COLO829 (cell line): Measurements from ENCODE around the gene ZNF93.
"Not testable (repeated sequence)": the region's sequence is repeated elsewhere in the genome, so short reads cannot be mapped to it uniquely, and the experiment has no call there.

Source experiments
- DNase-seq: peaks from one replicate; pipeline ENCODE4 v3.0.0; 2012; ENCODE audit warnings: low spot score

Gene ZNF93

DNA sequence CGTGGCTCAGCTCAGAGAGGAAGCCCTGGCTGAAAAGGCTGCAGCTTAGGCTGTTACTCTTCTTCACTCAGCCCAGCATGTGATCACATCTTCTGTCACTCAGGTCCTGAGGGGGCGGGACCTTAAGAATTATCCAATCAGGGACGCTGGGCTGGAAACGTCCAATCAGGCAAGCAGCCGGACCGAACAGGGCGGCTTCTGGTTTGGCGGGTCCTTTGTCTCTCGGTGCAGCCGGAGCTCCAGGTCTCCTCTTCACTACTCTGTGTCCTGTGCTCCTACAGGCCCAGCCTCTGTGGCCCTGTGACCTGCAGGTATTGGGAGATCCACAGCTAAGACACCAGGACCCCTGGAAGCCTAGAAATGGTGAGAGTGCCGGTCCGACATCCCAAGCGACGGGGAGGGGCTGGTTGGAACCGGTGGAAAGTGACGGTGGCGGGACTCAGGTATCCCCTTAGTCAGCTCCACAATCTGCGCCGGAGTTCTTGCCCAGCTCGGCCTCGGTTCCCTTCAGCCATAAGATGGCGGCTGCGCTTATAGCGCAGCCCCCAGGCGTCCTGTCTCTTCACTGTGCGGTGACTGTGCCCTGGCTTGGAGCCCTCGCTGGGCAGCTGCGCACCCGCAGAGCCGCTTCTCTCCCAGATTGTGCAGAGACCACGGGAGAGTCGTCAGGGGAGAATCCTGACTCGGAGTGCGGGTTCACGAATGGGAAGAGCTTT, at the start of gene ZNF93:
ZNF93 (plus strand) TSS at position 218 of the 716 bp plus-strand sequence; CDS start at position 361, 143 bp downstream.
- peak; percentile 85 for DNase-seq

DNA sequence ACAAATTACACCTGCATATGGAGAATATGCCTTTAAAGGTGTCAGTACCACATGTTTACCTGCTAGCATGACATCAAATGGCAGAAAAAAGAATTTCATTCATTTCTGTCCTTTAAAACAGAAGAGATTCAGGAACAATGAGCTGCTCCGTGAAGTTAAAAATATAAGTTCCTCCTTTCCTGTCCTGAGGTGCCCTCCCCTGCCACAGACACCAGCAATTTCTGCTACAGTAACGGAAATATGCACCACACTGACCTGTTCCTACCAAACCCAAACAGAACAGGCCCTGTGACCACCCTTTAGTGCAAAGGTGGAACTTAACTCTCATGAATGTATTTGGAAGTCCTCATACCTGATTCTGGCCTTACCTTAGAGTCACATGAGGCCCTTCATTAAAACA, 49.0 kb upstream of the ZNF93 start:
- not testable (repeated sequence) for DNase-seq

DNA sequence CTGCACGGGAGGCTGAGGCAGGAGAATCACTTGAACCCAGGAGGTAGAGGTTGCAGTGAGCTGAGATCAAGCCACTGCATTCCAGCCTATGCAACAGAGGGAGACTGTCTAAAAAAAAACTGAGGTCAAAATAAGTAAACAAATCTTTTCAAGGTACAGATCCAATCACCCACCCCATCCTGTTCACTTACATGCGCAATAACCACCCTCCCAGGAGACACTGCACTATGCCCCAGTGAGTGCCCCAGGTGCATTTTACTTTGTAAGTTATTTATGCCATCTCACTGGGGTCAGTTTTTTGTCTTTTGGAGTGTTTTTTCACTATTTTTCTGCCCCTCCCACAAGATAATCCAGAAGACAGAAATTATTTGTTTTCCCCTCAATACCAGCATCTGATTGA, 42.0 kb upstream of the ZNF93 start:
- DNase-seq, result no peak

DNA sequence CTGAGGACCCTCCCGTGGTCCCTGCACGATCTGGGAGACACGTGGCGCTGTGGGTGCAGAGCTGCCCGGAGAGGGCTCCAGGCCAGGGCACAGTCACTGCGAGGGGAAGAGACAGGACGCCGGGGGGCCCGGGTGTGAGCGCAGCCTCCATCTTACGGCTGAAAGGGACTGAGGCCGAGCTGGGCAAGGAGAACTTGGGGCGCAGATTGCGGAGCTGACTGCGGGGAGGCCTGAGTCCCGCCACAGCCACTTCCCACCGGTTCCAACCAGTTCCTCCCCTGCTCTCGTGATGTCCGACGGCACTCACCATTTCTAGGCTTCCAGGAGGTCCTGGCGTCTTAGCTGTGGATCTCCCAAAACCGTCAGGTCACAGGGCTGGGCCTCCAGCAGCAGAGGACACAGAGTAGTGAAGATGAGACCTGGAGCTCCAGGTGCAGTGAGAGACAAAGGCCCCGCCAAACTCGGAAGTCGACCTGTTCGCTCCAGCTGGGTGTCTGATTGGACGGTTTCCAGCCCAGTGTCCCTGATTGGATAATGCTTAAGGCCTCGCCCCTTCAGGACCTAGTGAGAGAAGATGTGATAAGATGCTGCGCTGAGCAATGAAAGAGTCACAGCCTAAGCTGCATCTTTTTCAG, 39.9 kb upstream of the ZNF93 start:
- DNase-seq, result no peak

DNA sequence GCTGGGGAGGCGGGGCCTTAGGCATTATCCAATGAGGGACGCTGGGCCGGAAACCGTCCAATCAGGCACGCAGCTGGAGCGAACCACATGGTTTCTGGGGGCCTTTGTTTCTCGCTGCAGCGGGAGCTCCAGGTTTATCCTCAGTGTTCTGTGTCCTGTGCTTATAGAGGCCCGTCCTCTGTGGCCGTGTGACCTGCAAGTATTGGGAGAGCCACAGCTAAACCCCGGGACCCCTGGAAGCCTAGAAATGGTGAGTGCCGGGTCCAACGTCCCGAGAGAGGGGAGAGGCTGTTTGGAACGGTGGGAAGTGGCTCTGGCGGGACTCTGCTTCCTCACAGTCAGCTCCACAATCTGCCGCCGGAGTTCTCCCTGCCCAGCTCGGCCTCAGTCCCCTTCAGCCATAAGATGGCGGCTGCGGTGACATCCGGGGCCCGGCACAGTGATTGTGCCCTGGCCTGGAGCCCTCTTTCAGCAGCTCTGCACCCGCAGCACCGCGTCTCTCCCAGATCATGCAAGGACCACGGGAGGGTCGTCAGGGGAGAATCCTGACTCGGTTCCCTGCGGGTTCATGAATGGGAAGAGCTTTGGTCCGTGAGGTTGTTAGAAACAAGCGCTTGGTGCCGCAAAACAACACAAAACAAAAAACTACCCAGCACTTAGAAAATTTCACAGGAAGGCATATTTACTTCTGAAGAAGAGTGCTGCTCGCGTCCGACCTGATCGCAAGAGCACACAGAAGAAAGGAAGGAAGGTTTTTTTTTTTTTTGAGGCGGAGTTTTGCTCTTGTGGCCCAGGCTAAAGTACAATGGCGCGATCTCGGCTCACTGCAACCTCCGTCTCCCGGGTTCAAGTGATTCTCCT, 34.8 kb upstream of the ZNF93 start, which contains the start of gene ZNF253:
ZNF253 (plus strand) TSS at position 133 of the 861 bp plus-strand sequence; CDS start at position 248, 115 bp downstream.
- DNase-seq, result peak; percentile 81

DNA sequence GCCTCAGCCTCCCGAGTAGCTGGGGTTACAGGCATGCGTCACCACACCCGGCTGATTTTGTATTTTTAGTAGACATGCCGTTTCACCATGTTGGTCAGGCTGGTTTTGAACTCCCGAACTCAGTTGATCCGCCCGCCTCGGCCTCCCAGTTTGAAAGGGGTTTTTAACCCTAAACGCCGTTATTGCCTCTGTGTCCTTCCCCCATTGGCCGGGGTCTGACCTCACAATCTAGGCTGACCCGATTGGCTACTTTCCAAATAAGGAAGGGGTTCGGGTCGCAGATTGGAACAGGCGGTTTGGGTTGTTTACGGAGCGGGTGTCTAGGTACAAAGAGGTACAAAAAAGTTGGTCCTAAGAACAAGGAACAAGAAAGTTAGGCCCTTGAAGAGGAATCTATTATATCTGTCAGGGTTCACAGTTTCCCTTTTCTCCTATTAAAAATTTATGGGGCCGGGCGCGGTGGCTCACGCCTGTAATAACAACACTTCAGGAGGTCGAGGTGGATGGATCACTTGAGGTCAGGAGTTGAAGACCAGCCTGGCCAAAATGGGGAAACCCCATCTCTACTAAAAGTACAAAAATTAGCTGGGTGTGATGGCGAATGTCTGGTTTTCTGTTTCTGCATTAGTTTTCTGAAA, 34.0 kb upstream of the ZNF93 start:
- no peak for DNase-seq

DNA sequence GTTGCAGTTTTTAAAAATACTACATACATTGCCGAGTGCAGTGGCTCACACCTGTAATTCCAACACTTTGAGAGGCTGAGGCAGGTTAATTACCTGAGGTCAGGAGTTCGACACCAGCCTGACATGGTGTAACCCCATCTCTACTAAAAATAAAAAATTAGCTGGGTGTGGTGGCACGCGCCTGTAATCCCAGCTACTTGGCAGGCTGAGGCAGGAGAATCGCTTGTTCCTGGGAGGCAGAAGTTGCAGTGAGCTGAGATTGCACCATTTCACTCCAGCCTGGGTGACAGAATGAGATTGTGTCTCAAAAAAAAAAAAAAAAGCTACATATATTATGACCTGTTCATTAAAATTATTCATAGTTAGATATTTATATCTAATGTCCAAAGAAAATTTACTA, 30.7 kb upstream of the ZNF93 start:
- DNase-seq, result not testable (repeated sequence)

DNA sequence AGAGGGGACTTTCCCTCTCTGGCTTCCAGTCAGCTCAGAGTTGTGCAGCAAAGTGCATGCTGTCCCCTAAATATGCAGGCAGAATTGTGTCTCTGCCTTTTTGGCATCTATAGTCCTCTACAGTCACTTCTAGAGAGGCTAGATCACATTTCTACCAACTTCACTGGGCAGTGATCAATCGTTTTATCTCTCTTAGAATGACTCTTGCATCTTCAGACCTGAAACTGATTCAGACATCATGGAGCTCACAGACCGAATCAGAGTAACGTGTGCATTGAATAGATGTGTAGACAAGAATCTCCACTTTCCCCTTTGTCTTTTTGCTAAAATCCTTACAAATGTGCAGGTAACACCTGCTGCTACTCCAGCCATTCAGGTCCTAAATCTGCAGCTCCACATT, 28.8 kb upstream of the ZNF93 start:
- DNase-seq, result no peak

DNA sequence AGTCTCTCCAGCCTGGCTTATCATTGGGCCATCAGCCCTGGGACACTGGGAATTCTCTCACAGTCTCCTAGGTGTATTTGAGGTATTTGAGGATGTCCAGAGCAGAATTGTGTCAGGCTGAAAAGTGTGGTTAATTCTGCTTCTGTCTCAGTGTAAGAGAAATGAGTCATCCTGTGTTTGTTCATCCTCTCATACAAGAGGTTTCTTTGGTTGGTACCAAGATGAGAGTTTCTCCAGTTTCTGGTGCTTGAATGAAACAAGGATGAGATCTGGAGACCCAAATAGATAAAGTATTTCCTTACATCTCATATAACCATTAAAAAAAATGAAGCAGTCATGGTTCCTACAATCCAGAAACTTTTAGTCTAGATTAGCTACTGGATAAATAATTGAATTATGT, 27.4 kb upstream of the ZNF93 start:
- DNase-seq, result no peak

DNA sequence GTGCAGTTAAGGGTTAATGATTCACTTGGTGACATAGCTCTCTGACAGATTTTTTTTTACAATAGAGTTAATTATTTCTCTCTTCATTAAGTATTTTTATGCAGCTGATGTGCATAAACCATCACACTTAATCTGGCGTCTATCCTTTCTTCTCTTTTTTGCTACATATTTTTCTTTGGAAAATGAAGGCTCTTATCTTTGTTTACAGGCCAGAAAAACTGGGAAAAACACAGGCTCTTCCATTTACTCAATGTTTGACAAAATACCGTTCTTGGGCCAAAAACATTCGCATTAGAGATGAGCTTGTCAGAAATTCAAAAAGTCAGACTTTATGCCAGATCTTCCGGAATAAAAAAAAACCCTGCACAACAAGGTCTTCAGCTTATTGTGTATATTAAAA, 23.0 kb upstream of the ZNF93 start:
- DNase-seq, result no peak

DNA sequence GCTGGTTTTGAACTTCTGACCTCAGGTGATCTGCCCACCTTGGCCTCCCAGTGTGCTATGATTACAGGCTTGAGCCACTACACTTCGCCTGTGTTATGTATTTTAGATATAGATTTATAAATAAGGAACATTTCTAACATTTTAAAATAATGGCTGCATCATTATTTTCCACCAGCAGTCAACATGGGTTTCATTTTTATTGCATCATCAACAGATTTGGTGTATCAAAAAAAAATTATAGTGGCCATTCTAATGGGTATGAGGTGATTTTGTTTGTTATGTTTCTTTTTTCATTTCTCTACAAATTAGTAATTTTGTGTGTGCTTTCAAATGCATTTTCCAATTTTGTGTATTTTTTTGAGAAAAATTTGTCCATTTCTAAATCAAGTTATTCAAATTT, 16.2 kb upstream of the ZNF93 start:
- DNase-seq, result no peak

DNA sequence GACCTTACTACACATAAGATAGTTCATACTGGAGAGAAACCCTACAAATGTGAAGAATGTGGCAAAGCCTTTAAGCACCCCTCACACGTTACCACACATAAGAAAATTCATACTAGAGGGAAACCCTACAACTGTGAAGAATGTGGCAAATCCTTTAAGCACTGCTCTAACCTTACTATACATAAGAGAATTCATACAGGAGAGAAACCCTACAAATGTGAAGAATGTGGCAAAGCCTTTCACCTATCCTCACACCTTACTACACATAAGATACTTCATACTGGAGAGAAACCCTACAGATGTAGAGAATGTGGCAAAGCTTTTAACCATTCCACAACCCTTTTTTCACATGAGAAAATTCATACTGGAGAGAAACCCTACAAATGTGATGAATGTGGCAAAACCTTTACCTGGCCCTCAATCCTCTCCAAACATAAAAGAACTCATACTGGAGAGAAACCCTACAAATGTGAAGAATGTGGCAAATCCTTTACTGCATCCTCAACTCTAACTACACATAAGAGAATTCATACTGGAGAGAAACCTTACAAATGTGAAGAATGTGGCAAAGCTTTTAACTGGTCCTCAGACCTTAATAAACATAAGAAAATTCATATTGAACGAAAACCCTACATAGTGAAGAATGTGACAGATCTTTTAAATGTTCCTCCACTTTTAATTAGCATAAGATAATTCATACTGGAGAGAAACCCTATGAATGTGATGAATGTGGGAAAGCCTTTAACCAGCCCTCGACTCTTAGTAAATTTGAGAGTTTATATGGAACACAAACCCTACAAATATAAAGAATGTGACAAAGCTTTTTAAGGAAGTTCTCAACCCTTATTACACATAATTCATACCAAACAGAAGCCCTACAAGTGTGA, 8.4 kb upstream of the ZNF93 start:
- DNase-seq, result not testable (repeated sequence)

DNA sequence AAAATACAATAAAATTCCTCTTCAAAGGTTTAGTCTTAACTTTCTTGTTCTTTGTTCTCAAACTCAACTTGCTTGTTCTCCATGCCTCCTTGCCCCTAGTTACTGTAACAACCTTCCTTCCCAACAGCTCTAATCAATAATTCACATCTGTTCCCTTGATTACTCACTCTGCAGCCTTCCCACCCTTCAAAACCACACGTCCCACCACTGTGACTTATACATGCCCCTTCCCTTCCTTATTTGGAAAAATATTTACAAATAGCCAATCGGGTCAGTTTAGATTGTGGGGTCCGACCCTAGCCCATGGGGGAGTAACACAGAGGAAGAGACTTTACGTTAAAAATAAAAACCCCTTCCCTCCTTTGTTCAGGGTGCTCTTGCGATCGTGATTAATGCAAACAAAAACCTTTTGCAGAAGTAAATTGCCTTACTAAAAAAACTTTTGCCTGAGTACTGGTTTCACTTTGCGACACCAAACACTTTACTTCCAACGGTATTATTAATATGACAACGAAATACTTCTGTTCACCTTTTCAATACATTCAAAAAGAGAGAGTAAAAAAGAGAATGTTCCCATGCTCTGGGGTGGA, 512 bp upstream of the ZNF93 start:
- DNase-seq, result no peak

DNA sequence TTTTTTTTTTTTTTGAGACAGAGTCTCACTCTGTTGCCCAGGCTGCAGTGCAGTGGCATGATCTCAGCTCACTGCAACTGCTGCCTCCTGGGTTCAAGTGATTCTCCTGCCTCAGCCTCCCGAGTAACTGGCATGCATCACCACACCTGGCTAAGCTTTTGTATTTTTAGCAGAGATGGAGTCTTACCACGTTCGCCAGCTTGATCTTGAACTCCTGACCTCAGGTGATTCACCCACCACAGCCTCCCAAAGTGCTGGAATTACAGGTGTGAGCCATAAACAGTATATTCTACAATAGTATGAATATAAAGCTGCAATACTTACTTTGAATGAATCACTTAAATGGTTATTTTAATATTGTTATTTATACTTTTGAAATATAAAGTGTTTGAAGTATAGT, 6.8 kb downstream of the ZNF93 start:
- not testable (repeated sequence) for DNase-seq

DNA sequence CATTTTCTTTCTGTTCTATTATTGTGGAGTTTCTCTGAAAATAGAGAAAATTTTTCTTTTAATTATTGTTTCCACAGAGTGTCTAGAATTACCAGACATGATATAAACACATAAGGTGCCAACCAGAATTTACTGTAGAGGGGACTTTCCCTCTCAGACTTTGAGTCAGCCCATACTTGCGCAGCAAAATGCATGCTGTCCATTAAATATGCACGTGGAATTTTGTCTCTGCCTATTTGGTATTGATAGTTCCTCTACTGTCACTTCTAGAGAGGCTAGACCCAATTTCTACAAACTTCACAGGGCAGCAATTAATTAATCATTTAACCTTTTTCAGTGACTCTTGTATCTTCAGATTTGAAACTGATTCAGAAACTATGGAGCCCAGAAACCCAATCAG, 8.9 kb downstream of the ZNF93 start:
- no peak for DNase-seq

DNA sequence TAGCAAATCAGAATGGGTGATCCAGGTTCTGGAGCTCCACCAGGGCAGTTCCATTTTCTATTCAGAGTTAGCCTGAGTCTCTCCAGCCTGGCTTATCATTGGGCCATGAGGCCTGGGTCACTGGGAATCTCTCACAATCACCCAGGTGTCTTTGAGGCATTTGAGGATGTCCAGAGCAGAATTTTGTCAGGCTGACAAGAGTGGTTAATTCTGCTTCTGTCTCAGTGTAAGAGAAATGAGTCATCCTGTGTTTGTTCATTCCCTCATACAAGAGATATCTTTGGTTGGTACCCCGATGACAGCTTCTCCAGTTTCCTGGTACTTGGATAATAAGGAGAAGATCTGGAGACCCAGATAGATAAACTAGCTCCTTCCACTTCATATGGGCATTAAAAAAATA, 10.4 kb downstream of the ZNF93 start:
- no peak for DNase-seq

DNA sequence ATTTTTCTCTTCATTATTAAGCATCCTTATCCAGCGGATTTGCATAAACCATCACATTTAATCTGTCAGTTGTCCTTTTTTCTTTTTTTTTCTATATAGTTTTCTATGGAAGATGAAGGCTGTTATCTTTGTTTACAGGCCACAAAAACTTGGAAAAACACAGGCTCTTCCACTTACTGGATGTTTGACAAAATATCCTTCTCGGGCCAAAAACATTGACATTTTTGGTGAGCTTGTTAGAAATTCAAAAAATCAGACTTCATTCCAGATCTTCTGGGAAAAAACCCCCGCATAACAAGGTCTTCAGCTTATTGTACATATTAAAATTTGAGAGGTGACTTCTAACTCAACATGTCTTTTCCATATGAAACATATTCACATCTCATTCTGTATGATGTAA, 13.8 kb downstream of the ZNF93 start:
- no peak for DNase-seq

DNA sequence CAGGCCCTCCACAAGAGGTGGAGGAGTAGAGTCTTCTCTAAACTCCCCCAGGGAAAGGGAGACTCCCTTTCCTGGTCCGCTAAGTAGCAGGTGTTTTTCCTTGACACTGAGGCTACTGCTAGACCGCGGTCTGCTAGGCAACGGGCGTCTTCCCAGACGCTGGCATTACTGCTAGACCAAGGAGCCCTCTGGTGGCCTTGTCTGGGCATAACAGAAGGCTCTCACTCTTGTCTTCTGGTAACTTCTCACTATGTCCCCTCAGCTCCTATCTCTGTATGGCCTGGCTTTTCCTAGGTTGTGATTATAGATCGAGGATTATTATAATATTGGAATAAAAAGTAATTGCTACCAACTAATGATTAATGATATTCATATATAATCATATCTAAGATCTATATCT, 29.7 kb downstream of the ZNF93 start:
- not testable (repeated sequence) for DNase-seq

DNA sequence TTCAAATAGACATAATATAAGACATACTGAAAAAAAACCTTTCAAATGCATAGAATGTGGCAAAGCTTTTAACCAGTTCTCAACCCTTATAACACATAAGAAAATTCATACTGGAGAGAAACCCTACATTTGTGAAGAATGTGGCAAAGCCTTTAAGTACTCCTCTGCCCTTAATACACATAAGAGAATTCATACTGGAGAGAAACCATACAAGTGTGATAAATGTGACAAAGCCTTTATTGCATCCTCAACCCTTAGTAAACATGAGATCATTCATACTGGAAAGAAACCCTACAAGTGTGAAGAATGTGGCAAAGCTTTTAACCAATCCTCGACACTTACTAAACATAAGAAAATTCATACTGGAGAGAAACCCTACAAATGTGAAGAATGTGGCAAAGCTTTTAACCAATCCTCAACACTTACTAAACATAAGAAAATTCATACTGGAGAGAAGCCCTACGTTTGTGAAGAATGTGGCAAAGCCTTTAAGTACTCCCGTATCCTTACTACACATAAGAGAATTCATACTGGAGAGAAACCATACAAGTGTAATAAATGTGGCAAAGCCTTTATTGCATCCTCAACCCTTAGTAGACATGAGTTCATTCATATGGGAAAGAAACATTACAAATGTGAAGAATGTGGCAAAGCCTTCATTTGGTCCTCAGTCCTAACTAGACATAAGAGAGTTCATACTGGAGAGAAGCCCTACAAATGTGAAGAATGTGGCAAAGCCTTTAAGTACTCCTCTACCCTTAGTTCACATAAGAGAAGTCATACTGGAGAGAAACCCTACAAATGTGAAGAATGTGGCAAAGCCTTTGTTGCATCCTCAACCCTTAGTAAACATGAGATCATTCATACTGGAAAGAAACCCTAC, 32.9 kb downstream of the ZNF93 start:
- not testable (repeated sequence) for DNase-seq

DNA sequence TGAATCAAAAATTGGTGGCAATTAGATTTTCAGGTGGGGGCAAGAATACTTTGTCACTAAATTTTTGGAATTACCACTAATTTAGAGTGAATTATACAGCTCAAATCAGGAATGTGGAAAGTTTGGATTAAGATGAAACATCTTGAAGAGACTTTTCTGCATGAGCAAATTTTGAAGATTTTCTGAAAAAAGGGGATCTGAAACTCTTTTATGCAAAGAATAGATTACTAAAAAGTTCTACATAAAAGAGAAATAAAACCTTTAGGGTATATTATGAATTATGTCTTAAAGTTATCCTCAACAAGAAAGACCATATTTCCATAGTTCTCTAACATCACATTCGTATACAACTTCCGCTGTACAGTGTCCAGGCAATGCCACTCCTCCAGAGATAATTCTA, 36.7 kb downstream of the ZNF93 start:
- no peak for DNase-seq
